Measurements from ENCODE around the gene PPP1CA. TPM values are rescaled to one million over a fixed set of nuclear protein-coding genes. Genes with fewer than 3 reads are reported as not detected.

The PPP1CA gene
- total RNA-seq, 4 donors from 2014 or later, result 50.6 to 97.8 (median 72.7) TPM

DNA sequence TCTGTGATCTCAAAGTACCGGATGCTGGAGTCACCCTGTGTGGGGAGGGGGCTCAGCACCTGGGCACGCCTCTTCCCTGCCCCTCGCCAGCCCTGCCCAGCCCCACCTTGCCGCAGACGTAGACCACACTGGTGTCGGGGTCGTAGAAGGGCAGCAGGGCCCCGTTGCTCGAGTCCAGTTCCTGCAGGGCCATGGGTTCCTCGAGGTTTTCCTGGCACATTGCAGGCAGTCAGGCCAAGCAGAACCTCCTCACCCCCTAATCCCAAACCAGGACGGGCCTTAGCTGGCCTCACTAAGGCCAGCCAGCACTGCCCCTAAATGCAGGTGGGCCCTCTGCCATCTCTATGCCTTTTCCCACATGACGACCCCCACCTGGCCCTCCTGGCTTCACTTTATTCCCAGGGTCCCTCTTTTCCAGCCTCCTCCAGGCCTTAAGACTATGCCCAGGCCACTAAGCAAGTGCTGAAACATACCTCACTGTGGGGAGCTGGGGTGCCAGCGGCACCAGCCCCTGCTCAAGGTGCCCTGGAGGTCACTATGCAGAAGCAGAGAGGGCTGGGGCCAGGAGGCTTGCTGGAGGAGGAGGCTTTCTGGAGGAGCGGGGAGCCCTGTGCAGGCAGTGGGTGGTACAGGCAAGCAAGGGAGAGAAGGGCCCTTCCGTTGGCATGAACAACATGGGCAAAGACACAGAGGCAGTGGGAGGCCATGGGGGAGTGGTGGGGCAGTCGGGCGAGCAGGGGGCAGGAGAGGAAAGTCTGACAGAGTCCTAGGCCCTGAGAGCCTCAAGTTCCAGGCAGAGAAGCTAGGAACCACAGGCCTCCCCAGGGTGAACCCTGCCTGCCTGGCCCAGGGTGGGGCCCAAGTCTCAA is 38.8 kb upstream of the PPP1CA start:
- Histone ChIP-seq H3K9me3 (no peaks in the 10 kb centered on the region), H3K4me3 (no peak overlapping the region), H3K4me1 (peaks cover 0 to 72% (median 28%) of the 10 kb centered on the region in 4 donors), H3K27ac (peak overlapping the region in 3 of 4 donors; percentile 65 to 83 (median 74)), H3K27me3 (no peaks in the 10 kb centered on the region), H3K36me3 (peaks cover 0 to 66% (median 0%) of the 10 kb centered on the region in 3 donors)
- WGBS, 2 donors, result 65 to 76% methylated on average over 17 of the region's 17 CpGs
- TF ChIP-seq CTCF (IDR thresholded peaks at IDR 0.05), result no peak
- TF ChIP-seq POLR2A (IDR thresholded peaks at IDR 0.05), result no peak
- no peak for TF ChIP-seq EP300 (IDR thresholded peaks at IDR 0.05)
- DNase-seq (ENCODE audit: low spot score in 2 of 2), result no peak

DNA sequence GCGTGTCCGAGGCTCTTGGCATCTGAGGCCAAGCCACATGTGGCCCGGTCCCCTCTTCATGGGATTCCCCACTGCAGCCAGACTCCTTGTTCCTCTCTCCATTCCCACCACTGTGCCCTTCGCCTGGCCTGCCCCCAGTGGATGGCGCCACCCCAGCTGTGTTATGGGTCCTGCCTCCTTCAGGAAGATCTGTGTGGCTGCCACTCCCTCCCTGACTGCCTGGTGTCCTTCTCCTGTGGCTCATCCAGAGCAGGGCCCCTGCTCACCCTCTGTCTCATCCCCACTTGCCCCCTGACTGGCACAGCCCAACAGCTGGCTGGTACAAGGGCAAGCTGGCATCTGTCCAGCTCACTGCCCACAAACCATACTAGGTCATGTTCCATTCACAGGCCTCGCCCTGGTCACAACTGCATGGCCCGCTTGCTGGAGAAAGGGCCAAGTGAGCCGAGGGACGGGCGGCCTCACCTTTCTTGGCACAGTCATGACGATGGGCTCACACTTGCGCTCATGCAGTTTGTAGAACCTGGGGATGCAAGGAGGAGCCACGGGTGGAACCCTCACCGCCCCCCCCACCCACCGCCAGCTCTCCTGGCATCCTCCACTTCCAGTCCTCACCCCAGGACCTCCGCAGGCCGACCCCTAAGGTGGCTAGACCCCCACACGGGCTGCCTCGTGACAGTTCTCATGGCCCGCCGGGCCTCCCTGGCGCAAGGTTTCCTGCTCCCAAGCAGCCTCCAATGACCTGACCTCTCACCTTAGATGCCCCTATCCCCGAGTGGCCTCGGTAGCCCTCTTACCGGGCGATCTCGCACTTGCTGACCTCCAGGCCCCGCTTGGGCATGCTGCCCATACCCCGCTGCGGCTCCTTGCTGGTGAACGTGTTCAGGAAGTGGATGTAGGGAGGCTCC is 37.9 kb upstream of the PPP1CA start:
- peaks cover 0 to 75% (median 0%) of the 10 kb centered on the region in 3 donors for H3K36me3 ChIP-seq
- no peaks in the 10 kb centered on the region for H3K27me3 ChIP-seq
- H3K4me1 ChIP-seq, result peaks cover 0 to 64% (median 26%) of the 10 kb centered on the region in 4 donors
- peak in 1 of 2 donors; percentile 36 for DNase-seq (ENCODE audit: low spot score in 2 of 2)
- no peaks in the 10 kb centered on the region for H3K9me3 ChIP-seq
- peak overlapping the region in 3 of 4 donors; percentile 65 to 83 (median 74) for H3K27ac ChIP-seq
- TF ChIP-seq POLR2A (IDR thresholded peaks at IDR 0.05) (no peak), EP300 (IDR thresholded peaks at IDR 0.05) (peak in 1 of 2 donors; percentile 15), CTCF (IDR thresholded peaks at IDR 0.05) (peak in 1 of 5 experiments; percentile 13)
- no peak overlapping the region for H3K4me3 ChIP-seq
- WGBS, 2 donors, result 53 to 54% methylated on average over 30 to 31 of the region's 31 CpGs

DNA sequence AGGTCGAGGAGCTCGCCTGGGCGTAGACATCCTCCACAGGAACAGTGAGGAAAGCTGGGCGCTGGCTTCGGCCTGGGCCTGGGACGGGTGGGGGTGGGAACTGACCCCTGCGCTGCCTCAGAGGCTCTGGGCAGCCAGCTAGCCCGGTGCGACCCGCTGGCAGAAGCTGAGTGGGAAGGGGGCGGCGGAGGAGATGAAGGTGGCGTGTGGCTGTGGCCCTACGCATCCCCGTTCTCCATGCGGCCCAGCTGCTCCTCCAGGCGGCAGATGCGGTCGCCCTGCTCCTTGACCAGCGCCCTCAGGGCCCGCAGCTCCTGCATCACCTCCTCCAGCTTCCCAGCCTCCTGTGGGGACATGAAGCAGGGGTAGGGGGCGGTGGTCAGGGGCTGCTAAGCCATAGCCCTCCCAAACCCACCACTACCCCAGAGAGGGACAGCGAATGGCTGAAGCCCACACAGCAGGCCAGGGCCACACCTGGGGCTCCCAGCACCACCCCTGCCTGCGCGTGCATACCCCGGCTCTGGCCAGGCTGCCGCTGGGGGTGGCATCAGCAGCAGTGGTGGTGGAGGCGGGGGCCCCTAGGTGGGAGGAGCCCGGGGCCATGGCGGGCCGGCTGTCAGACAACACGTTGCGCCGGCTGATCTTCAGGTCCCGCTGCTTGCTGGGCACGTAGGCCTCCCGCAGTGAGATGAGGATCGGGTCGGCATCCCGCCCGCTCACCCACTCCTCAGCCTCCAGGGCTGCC is 36.7 kb upstream of the PPP1CA start:
- peak overlapping the region in 3 of 4 donors; percentile 65 to 83 (median 74) for H3K27ac ChIP-seq

GRCh38 chr11:67437809-67438157 is 36.1 kb upstream of the PPP1CA start:
- no peak for DNase-seq (ENCODE audit: low spot score in 2 of 2)
- H3K27me3 ChIP-seq, result no peaks in the 10 kb centered on the region
- no peak for TF ChIP-seq CTCF (IDR thresholded peaks at IDR 0.05)
- TF ChIP-seq POLR2A (IDR thresholded peaks at IDR 0.05), result no peak
- TF ChIP-seq EP300 (IDR thresholded peaks at IDR 0.05), result no peak
- H3K4me3 ChIP-seq, result peak overlapping the region in 2 of 4 donors; percentile 12 to 55
- WGBS, 2 donors, result 62 to 68% methylated on average over 3 of the region's 3 CpGs
- peaks cover 0 to 55% (median 19%) of the 10 kb centered on the region in 4 donors for H3K4me1 ChIP-seq
- H3K27ac ChIP-seq, result peak overlapping the region in 2 of 4 donors; percentile 40 to 83
- peaks cover 0 to 93% (median 10%) of the 10 kb centered on the region in 3 donors for H3K36me3 ChIP-seq
- no peaks in the 10 kb centered on the region for H3K9me3 ChIP-seq

More for the DNA sequence above, 36.7 kb upstream of the PPP1CA start:
- Histone ChIP-seq H3K9me3 (no peaks in the 10 kb centered on the region), H3K36me3 (peaks cover 0 to 87% (median 5%) of the 10 kb centered on the region in 3 donors), H3K27me3 (no peaks in the 10 kb centered on the region), H3K4me1 (peaks cover 0 to 57% (median 19%) of the 10 kb centered on the region in 4 donors), H3K4me3 (peak overlapping the region in 2 of 4 donors; percentile 12 to 55)
- WGBS, 2 donors, result 68 to 83% methylated on average over 30 to 36 of the region's 41 CpGs
- DNase-seq (ENCODE audit: low spot score in 2 of 2), result no peak
- TF ChIP-seq POLR2A (IDR thresholded peaks at IDR 0.05), result no peak
- TF ChIP-seq EP300 (IDR thresholded peaks at IDR 0.05), result no peak
- no peak for TF ChIP-seq CTCF (IDR thresholded peaks at IDR 0.05)
